Breast epithelium (tissue), 4 donors: ENCODE data around the gene MYO1D. TPM values are rescaled to one million over a fixed set of nuclear protein-coding genes. Genes with fewer than 3 reads are reported as not detected.

Experiments
- DNase-seq, 2 donors: peaks; one replicate each; pipeline ENCODE4 v3.0.0-alpha.2; 2019; ENCODE audit warnings: low spot score in 2 of 2
- H3K27ac ChIP-seq, 2 donors: fragments of 200-600 bp; sonication (generic) in 1 of 2; one replicate each; pipeline ENCODE4 v1.5.1; 2016 to 2019; ENCODE audit warnings: mild to moderate bottlenecking in 1 of 2
- H3K27me3 ChIP-seq, 2 donors: fragments of 200-600 bp; sonication (generic) in 1 of 2; one replicate each; pipeline versions ENCODE4 v1.5.1 to v1.6.0; 2017 to 2019; ENCODE audit warnings: control low read depth in 1 of 2, mild to moderate bottlenecking in 1 of 2
- H3K36me3 ChIP-seq: fragments of 200-600 bp; one replicate; pipeline ENCODE4 v1.5.1; 2019
- H3K4me1 ChIP-seq, 2 donors: fragments of 200-600 bp; sonication (generic); one replicate each; pipeline ENCODE4 v1.5.1; 2016 to 2019; ENCODE audit warnings: control low read depth in 1 of 2
- H3K4me3 ChIP-seq, 3 donors: fragments of 200-600 bp; sonication (generic); 1 replicate in 2 of 3; 2 replicates in 1 of 3; pipeline ENCODE4 v1.5.1; 2016 to 2019; ENCODE audit warnings: mild to moderate bottlenecking in 3 of 3, moderate library complexity in 2 of 3
- H3K9me3 ChIP-seq, 2 donors: fragments of 200-600 bp; sonication (generic) in 1 of 2; one replicate each; pipeline ENCODE4 v1.5.1; 2016 to 2019; ENCODE audit warnings: control low read depth in 1 of 2
- POLR2A ChIP-seq: fragments of 450-650 bp; IDR thresholded peaks from one replicate; pipeline ENCODE4 v1.6.1; 2016; ENCODE audit warnings: antibody characterized with exemption, mild to moderate bottlenecking, moderate library complexity
- POLR2AphosphoS5 ChIP-seq, 3 donors: sonication (generic); formaldehyde crosslinking; IDR thresholded peaks; one replicate each; pipeline ENCODE4 v1.6.1; 2017; ENCODE audit warnings: antibody characterized with exemption in 3 of 3
- intact Hi-C: fragments of 100-400 bp; cut with DNase I; formaldehyde crosslinking; loops from one replicate; pipeline ENCODE4 v1.15.1; 2023; ENCODE audit warnings: low total_unique reads
- total RNA-seq, 3 donors: library from RNA; depleted of rRNA; stranded (reverse); fragments of >200 nt; gene quantifications; one replicate each; pipeline ENCODE4 v1.1.0, GENCODE V29; 2016
- TF ChIP-seq, protein P1 (sequence below), 3 donors: fragments of 450-650 bp; IDR thresholded peaks; one replicate each; pipeline ENCODE4 v1.5.1; 2016 to 2017; ENCODE audit warnings: antibody characterized with exemption in 3 of 3, mild to moderate bottlenecking in 3 of 3, moderate library complexity in 3 of 3

The MYO1D gene
- total RNA-seq, 3 donors from 2014 or later, result 54.4 to 114 (median 76.7) TPM

DNA sequence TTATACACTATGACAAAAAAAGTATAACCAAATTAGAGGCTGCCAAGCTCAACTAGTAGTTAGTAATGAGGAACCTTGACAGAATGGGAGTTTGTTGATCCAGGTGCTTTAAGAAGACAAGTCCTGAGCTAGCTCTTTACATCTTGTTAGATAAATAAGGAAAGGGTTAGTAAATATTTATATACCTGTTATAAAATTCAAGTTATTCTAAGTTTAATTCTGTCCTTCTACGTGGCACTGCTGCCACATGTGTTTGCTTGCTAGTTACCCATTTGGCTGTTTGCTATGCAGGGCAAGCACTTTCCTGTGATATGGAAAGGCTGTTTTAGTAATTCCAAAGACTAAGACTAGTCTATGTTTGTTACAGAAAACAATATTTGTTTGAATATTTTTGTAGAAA is 180.5 kb downstream of the MYO1D start:
- H3K36me3 ChIP-seq, result no peaks in the 10 kb centered on the region
- intact Hi-C loops, result no loop called here
- H3K27ac ChIP-seq, result no peak overlapping the region
- H3K9me3 ChIP-seq, result no peaks in the 10 kb centered on the region
- no peaks in the 10 kb centered on the region for H3K27me3 ChIP-seq
- no peak for DNase-seq
- TF ChIP-seq POLR2A, result no peak
- TF ChIP-seq, protein P1, sequence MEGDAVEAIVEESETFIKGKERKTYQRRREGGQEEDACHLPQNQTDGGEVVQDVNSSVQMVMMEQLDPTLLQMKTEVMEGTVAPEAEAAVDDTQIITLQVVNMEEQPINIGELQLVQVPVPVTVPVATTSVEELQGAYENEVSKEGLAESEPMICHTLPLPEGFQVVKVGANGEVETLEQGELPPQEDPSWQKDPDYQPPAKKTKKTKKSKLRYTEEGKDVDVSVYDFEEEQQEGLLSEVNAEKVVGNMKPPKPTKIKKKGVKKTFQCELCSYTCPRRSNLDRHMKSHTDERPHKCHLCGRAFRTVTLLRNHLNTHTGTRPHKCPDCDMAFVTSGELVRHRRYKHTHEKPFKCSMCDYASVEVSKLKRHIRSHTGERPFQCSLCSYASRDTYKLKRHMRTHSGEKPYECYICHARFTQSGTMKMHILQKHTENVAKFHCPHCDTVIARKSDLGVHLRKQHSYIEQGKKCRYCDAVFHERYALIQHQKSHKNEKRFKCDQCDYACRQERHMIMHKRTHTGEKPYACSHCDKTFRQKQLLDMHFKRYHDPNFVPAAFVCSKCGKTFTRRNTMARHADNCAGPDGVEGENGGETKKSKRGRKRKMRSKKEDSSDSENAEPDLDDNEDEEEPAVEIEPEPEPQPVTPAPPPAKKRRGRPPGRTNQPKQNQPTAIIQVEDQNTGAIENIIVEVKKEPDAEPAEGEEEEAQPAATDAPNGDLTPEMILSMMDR (IDR thresholded peaks at IDR 0.05), result no peak
- TF ChIP-seq POLR2AphosphoS5 (IDR thresholded peaks at IDR 0.05), result no peak
- no peaks in the 10 kb centered on the region for H3K4me1 ChIP-seq
- no peak overlapping the region for H3K4me3 ChIP-seq

DNA sequence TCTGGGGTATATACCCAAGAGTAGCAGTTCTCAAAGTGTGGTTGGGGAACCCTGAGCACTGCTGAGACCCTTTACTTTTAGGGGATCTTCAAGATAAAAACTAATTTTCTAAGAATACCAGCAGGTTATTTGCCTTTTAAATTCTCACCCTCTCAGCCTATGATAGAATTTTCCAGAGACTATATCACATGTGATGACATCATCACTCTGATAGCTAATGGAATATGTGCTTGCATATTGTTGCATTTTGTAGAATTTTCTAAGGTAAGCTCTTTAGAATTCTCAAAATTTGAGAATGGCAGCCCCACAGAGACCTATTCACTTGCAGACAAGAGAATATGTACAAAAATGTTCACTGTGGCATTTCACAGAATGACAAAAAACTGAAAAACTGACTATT is 181.1 kb downstream of the MYO1D start:
- DNase-seq, result no peak
- no peaks in the 10 kb centered on the region for H3K36me3 ChIP-seq
- no peak overlapping the region for H3K27ac ChIP-seq
- H3K27me3 ChIP-seq, result no peaks in the 10 kb centered on the region
- H3K4me1 ChIP-seq, result no peaks in the 10 kb centered on the region
- no peak overlapping the region for H3K4me3 ChIP-seq
- TF ChIP-seq, protein P1 (IDR thresholded peaks at IDR 0.05), result no peak
- no peak for TF ChIP-seq POLR2AphosphoS5 (IDR thresholded peaks at IDR 0.05)
- intact Hi-C loops, result no loop called here
- H3K9me3 ChIP-seq, result no peaks in the 10 kb centered on the region

DNA sequence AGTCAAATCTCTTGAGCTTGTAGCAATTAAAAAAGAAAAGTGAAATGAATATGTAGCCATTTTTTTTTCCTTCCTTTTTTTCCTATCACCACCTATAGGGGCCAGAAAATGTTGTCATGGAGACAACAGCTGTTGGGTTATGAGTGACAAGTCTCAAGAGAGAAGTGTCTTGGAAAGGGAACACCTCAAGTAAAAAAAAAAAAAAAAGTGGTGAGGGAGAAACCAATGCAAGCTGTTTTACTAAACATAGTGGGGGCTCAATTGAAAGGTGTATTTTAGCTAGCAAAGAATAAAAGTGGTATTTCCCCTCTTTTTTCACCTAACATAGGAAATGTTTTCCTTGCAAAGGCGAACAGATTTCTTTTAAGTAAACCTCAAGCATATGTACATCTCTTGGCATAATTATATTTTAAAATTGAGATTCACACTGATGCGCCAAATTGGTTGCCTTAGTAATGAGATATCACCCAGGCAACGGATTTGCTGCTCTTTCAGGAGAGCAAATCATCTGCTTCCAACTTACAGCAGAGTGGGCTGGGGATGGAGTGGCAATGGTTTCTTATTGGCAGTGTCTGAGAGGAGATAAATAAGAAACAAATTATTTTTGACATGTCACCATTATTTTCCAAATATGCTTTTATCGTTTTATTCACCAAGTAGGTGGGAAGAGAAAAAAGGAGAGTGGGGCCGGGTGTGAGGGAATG is 183.6 kb downstream of the MYO1D start:
- TF ChIP-seq POLR2A (no peak), POLR2AphosphoS5 (IDR thresholded peaks at IDR 0.05) (no peak)
- TF ChIP-seq, protein P1 (IDR thresholded peaks at IDR 0.05), result no peak
- no peak for DNase-seq
- Histone ChIP-seq H3K9me3 (no peaks in the 10 kb centered on the region), H3K36me3 (no peaks in the 10 kb centered on the region), H3K4me3 (no peak overlapping the region), H3K27ac (no peak overlapping the region), H3K4me1 (no peaks in the 10 kb centered on the region), H3K27me3 (no peaks in the 10 kb centered on the region)
- intact Hi-C loops, result no loop called here

DNA sequence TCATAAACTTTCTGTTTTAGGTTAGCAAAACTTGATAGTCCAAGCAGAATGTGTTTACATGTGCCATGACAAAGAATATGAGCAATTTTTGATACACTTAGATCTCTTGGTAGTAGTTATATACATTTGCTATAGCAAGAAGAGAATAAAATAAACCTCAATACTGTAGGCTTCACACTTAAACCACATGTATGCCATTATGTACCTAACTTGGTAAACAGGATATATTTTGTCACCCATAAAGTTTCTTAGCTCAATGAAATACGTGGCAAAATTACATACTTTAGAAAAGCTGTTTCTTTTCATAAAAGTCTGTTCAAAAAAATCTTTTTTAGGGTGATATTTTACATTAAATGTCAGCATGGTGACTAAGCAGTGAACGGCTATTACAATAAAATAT is 184.7 kb downstream of the MYO1D start:
- no peak overlapping the region for H3K27ac ChIP-seq
- H3K4me1 ChIP-seq, result no peaks in the 10 kb centered on the region
- H3K4me3 ChIP-seq, result no peak overlapping the region
- no peaks in the 10 kb centered on the region for H3K36me3 ChIP-seq
- intact Hi-C loops, result no loop called here
- no peaks in the 10 kb centered on the region for H3K27me3 ChIP-seq
- no peaks in the 10 kb centered on the region for H3K9me3 ChIP-seq
- no peak for TF ChIP-seq POLR2A
- TF ChIP-seq POLR2AphosphoS5 (IDR thresholded peaks at IDR 0.05), result no peak
- TF ChIP-seq, protein P1 (IDR thresholded peaks at IDR 0.05), result no peak
- no peak for DNase-seq

DNA sequence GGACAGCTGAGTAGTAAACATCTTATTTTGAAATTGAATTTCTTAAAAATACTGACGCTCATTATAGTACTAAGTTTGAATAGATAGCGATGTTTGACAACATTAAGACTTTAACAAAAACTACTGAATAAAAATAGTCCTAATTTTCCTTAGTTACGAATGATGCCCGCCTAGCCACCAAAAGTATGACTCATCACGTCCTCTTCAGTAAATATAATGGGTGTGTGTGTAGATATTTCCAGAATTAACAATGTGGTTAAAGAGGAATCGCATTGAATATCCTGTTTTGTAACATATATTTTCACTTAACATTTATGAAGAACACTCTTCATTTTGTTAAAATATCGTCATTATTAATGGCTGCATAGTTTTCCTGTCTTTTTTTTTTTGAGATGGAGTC is 187.6 kb downstream of the MYO1D start:
- no peak overlapping the region for H3K4me3 ChIP-seq
- no peak for TF ChIP-seq POLR2AphosphoS5 (IDR thresholded peaks at IDR 0.05)
- TF ChIP-seq POLR2A, result no peak
- TF ChIP-seq, protein P1 (IDR thresholded peaks at IDR 0.05), result no peak
- intact Hi-C loops, result no loop called here
- H3K9me3 ChIP-seq, result no peaks in the 10 kb centered on the region
- DNase-seq, result no peak
- no peak overlapping the region for H3K27ac ChIP-seq
- H3K27me3 ChIP-seq, result no peaks in the 10 kb centered on the region
- H3K36me3 ChIP-seq, result no peaks in the 10 kb centered on the region
- no peaks in the 10 kb centered on the region for H3K4me1 ChIP-seq
